AG04449 (cell line): ENCODE results near the gene BEST4.

Source experiments
- CTCF ChIA-PET: fragments of 350-600 bp; formaldehyde crosslinking; extraction: SDS; loops from one replicate; lab custom pipeline; 2021; ENCODE audit warnings: antibody characterized with exemption; lab: Yijun Ruan, JAX
- POLR2A ChIA-PET: fragments of 400-600, 350-600 bp; formaldehyde crosslinking; extraction: SDS; loops from one replicate; lab custom pipeline; 2020; ENCODE audit warnings: antibody characterized with exemption, inconsistent platforms; lab: Yijun Ruan, JAX
- DNase-seq: peaks from one replicate; pipeline ENCODE4 v3.0.0-alpha.2; 2010; ENCODE audit warnings: low read depth, low spot score
- H3K4me3 ChIP-seq: 2 replicates; pipeline ENCODE4 v1.5.1; 2011; ENCODE audit warnings: low read depth, mild to moderate bottlenecking, control low read depth, low read length
- TF ChIP-seq, protein P1 (sequence below): IDR thresholded peaks from one replicate; pipeline ENCODE4 v1.5.1; 2011; ENCODE audit warnings: mild to moderate bottlenecking, moderate library complexity, low read length, control low read depth, inconsistent platforms; ENCODE audit not compliant: insufficient read depth; ENCODE audit errors: missing control alignments

BEST4 gene

DNA sequence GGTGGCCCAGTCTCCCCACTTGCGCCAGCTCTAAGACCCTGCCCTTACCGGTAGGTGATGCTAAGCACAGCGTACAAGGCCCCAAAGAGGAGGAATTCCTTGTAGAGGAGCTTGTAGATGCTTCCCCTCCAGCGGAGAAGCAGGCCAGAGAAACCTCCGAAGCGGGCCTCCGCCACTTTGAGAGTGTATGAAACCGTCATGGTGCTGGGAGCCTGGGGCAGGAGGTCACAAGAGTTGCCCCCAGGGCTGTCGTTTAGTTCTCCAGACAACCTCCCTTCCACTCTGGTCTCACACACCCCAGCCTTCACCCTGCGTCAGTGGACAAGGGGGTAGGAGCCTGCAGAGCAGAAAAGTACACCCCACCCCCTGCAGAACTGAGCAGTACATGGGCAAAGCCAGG, 464 bp downstream of the BEST4 start:
- no peak for DNase-seq
- CTCF ChIA-PET, result interaction anchor here (1.0 to 6.4 kb wide), 9 partner anchors 10 to 224 kb away, joined by 3 to 40 read pairs (median 5); partner anchors contain the start of genes HECTD3, PLK3, RNU5D-1 and RPS8
- TF ChIP-seq, protein P1, sequence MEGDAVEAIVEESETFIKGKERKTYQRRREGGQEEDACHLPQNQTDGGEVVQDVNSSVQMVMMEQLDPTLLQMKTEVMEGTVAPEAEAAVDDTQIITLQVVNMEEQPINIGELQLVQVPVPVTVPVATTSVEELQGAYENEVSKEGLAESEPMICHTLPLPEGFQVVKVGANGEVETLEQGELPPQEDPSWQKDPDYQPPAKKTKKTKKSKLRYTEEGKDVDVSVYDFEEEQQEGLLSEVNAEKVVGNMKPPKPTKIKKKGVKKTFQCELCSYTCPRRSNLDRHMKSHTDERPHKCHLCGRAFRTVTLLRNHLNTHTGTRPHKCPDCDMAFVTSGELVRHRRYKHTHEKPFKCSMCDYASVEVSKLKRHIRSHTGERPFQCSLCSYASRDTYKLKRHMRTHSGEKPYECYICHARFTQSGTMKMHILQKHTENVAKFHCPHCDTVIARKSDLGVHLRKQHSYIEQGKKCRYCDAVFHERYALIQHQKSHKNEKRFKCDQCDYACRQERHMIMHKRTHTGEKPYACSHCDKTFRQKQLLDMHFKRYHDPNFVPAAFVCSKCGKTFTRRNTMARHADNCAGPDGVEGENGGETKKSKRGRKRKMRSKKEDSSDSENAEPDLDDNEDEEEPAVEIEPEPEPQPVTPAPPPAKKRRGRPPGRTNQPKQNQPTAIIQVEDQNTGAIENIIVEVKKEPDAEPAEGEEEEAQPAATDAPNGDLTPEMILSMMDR, result no peak
- H3K4me3 ChIP-seq, result no peak overlapping the region
- POLR2A ChIA-PET, result no interaction called here

DNA sequence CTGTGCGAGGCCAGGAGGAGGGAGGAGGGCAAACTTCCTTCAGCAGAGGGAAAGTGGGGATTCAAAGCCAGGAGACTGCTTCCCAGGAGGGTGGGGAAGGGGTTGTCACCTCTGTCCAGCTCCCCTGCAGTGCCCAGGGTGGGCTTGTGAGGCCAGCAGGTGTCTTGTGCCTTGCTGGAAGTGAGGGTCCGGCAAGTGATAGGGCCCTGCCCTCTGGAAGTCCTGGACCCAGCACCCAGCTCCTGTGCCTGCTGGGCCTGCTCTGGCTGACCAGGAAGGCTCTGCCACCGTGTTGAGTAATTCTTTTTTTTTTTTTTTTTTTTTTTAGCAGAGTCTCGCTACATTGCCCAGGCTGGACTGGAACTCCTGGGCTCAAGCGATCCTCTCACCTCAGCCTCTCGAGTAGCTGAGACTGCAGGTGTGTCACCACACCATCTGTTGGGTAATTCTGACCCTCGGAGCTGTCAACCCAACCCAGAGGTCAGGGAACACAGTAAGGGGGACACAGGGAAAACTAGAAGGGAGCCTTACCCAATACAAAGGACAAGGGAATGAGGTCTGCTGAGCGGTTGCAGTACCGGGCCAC, 1.0 kb downstream of the BEST4 start:
- DNase-seq, result no peak
- H3K4me3 ChIP-seq, result no peak overlapping the region
- ChIA-PET CTCF (interaction anchor here (0.7 to 6.4 kb wide), 11 partner anchors 9 to 513 kb away, joined by 3 to 40 read pairs (median 6); partner anchors contain the start of genes HECTD3, PLK3, RNU5D-1 and RPS8), POLR2A (interaction anchor here (0.8 to 1.2 kb wide), 3 partner anchors 11 to 32 kb away, joined by 4 to 7 read pairs (median 7); partner anchors contain the start of gene PLK3)
- TF ChIP-seq, protein P1, result no peak

DNA sequence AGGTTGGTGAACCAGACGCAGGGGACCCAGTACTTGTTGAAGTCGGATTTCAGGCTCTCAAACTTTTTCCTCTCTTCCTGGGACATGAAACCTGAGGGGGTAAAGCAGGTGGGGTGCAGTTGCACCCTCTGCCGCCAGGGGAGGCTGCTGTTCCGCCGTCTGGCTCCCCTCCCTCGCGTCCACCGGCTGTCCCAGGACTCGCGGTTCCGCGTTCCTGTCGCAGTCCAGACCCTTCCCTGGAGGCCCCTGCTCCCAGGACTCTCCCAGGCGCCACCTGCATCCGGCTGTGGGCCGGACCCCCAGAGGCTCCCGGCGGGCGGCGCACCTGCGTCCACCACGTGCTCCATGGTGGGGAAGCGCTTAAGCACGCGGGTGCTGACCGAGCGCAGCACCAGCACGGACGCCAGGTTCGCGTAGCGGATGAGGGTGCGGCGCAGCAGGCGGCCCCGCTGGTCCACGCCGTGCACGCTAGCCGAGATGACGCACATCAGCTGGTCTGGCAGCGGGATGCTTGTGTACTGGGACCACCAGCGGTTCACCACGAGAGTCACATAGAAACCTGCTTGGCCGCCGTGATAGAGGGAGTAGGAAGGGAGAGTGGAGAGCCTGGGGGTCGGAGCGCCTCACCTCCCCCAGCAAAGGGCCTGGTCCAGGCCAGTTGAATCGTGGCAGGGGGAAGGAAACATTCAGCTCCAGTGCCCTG, 1.7 kb downstream of the BEST4 start:
- TF ChIP-seq, protein P1, result peak; percentile 96
- POLR2A ChIA-PET, result interaction anchor here (0.8 to 1.5 kb wide), 4 partner anchors 10 to 32 kb away, joined by 4 to 7 read pairs (median 6); partner anchors contain the start of genes PLK3 and RPS8
- H3K4me3 ChIP-seq, result peak overlapping the region; percentile 50
- no peak for DNase-seq
- CTCF ChIA-PET, result interaction anchor here (0.7 to 6.4 kb wide), 15 partner anchors 7 to 514 kb away, joined by 3 to 40 read pairs (median 6); partner anchors contain the start of genes BTBD19, HECTD3, PLK3 and RNU5D-1

DNA sequence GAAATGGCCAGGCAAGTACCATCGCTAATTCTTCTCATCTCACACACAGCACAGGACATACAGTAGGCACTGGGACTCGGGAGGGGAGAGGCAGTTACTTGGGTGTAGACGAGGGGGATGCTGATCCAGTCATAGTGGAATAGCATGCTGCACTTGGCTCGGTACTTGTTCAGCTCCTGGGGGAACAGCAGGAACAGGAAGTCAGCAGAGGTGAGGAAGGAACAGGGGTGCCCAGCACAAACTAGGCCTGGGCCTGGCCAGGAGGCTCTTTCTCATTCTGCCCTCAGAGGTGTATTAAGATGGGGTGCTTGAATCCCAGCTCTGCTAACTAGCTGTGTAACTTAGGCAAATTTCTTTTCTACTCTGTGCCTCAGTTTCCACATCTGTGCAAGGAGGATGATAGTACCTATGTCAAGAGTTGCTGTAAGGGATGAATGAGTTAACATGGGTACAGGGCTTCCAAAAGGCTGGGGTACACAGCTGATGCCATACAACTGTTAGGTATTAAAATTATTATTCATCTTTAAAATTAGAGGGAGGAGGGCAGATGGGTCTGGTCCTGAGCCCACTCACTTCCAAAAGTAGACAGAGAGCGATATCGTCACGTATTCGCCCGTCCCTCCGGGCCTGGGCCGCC, 2.4 kb downstream of the BEST4 start:
- ChIA-PET CTCF (interaction anchor here (1.0 to 6.4 kb wide), 9 partner anchors 8 to 233 kb away, joined by 3 to 40 read pairs (median 8); partner anchors contain the start of genes BTBD19, PLK3 and RPS8), POLR2A (interaction anchor here (1.2 to 2.4 kb wide), 4 partner anchors 10 to 34 kb away, joined by 4 to 7 read pairs (median 6); partner anchors contain the start of genes PLK3 and RPS8)
- no peak for DNase-seq
- H3K4me3 ChIP-seq, result peak overlapping the region; percentile 50
- TF ChIP-seq, protein P1, result no peak

DNA sequence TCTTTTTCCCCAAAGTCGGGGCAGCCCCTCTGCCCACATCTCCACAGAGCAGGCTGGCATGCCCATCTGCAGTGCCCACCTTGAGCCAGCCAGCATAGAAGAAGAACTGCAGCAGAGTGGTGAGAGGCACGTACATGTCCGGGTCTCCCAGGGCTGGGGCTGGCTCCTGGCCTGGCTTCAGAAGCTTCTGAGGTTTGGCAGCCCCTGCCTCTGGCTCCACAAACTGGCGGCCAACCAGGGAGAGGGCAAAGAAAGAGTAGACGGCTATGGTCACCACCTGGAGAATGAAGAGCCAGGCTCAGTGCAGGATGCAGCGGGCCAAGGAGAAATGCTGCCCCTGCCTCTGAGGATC, 3.0 kb downstream of the BEST4 start:
- POLR2A ChIA-PET, result interaction anchor here (1.5 to 2.4 kb wide), 2 partner anchors 9 to 34 kb away, joined by 5 to 7 read pairs; partner anchors contain the start of gene RPS8
- TF ChIP-seq, protein P1, result no peak
- no peak for DNase-seq
- CTCF ChIA-PET, result interaction anchor here (0.9 to 6.4 kb wide), 10 partner anchors 9 to 229 kb away, joined by 3 to 40 read pairs (median 8); partner anchors contain the start of genes BTBD19, PLK3 and RPS8
- no peak overlapping the region for H3K4me3 ChIP-seq
